ENCODE measurements around the gene CDC5L. TPM values are rescaled to one million over a fixed set of nuclear protein-coding genes. Genes with fewer than 3 reads are reported as not detected.

The CDC5L gene
- polyA plus RNA-seq, 1 of the 3 experiments (the other 2 are of a cell fraction): 6.0 TPM

GRCh38 chr6:44410363-44410762 is 22.9 kb downstream of the CDC5L start:
- H4K20me1 ChIP-seq (ENCODE audit: insufficient read depth): no peaks in the 10 kb centered on the region
- H3K36me3 ChIP-seq (replicated peaks in 1 of 2; ENCODE audit: control insufficient read depth in 1 of 2, insufficient read depth in 2 of 2, low read length in 1 of 2): peaks cover 44 to 75% of the 10 kb centered on the region in 2 experiments
- H3F3A ChIP-seq (replicated peaks; ENCODE audit: insufficient read depth): peaks cover 6% of the 10 kb centered on the region
- no peak for DNase-seq
- no peaks in the 10 kb centered on the region for H3K4me1 ChIP-seq (ENCODE audit: control insufficient read depth in 1 of 2, insufficient read depth in 2 of 2, low read depth in 1 of 2, low read length in 1 of 2)
- H3K4me2 ChIP-seq: no peak overlapping the region
- WGBS (ENCODE audit: low lambda C conversion rate): 96% methylated on average over 1 of the region's 1 CpG
- no peak for TF ChIP-seq POLR2AphosphoS5 (IDR thresholded peaks at IDR 0.05; ENCODE audit: low read depth, low read length)
- no peak for TF ChIP-seq RFX5 (IDR thresholded peaks at IDR 0.05; ENCODE audit: low read length)
- H3K27ac ChIP-seq (ENCODE audit: low read depth in 2 of 2, low read length in 1 of 2): no peak overlapping the region
- peaks cover 50% of the 10 kb centered on the region for H3K79me2 ChIP-seq (ENCODE audit: insufficient read depth)
- CTCF ChIA-PET: interaction anchor here (1.3 kb wide), 1 partner anchor 13 kb away, joined by 6 read pairs; no protein-coding TSS in a partner anchor
- H3K9ac ChIP-seq: no peak overlapping the region
- H3K4me3 ChIP-seq (ENCODE audit: low read depth in 2 of 2, low read length in 1 of 2): no peak overlapping the region
- H3K9me2 ChIP-seq: no peaks in the 10 kb centered on the region
- H2AFZ ChIP-seq (ENCODE audit: low read depth): no peak overlapping the region
- no peaks in the 10 kb centered on the region for H3K9me3 ChIP-seq
- POLR2A ChIA-PET: no interaction called here
- H3K27me3 ChIP-seq (ENCODE audit: insufficient read depth): no peaks in the 10 kb centered on the region

DNA sequence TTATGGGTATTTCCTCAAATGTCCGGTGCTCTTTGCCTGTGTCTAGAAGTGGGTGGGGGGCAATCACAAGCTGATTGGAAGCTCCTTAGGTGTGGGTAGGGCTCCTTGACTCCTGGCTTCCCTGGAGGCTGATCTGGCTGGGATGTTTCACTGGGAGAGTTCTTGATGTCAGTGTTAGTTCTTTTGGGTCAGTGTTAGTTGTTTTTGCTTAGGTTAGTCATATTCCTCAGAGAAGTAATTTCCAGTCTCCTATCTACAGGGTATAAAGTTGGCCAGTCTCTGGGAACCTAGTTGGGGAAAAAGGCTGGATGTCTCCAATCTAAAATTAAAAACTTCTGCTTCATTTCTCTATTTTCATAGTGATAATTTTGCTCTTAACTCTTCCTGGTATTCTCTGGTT is 23.6 kb downstream of the CDC5L start:
- Histone ChIP-seq H3K9me2 (no peaks in the 10 kb centered on the region), H3F3A (replicated peaks; ENCODE audit: insufficient read depth) (peaks cover 6% of the 10 kb centered on the region), H3K9ac (no peak overlapping the region), H3K9me3 (no peaks in the 10 kb centered on the region), H3K4me3 (ENCODE audit: low read depth in 2 of 2, low read length in 1 of 2) (no peak overlapping the region), H3K4me1 (ENCODE audit: control insufficient read depth in 1 of 2, insufficient read depth in 2 of 2, low read depth in 1 of 2, low read length in 1 of 2) (peaks cover under 1 to 3% of the 10 kb centered on the region in 2 experiments; a peak in 1 of 4 replicates), H3K27ac (ENCODE audit: low read depth in 2 of 2, low read length in 1 of 2) (no peak overlapping the region), H3K79me2 (ENCODE audit: insufficient read depth) (peaks cover 58% of the 10 kb centered on the region), H3K36me3 (replicated peaks in 1 of 2; ENCODE audit: control insufficient read depth in 1 of 2, insufficient read depth in 2 of 2, low read length in 1 of 2) (peaks cover 43 to 71% of the 10 kb centered on the region in 2 experiments), H3K27me3 (ENCODE audit: insufficient read depth) (no peaks in the 10 kb centered on the region), H4K20me1 (ENCODE audit: insufficient read depth) (no peaks in the 10 kb centered on the region), H2AFZ (ENCODE audit: low read depth) (no peak overlapping the region), H3K4me2 (no peak overlapping the region)
- ChIA-PET CTCF (no interaction called here), POLR2A (no interaction called here)
- no peak for DNase-seq
- TF ChIP-seq RXRA (IDR thresholded peaks at IDR 0.05; ENCODE audit: borderline replicate concordance, low read depth): no peak
- TF ChIP-seq CHD2 (IDR thresholded peaks at IDR 0.05; ENCODE audit: low read length, partially characterized antibody): no peak
- no peak for TF ChIP-seq MEF2A (IDR thresholded peaks at IDR 0.05; ENCODE audit: borderline replicate concordance, low read depth)
- TF ChIP-seq POLR2AphosphoS5 (IDR thresholded peaks at IDR 0.05; ENCODE audit: low read depth, low read length): no peak
- TF ChIP-seq REST (IDR thresholded peaks at IDR 0.05; ENCODE audit: low read depth, low read length): no peak
- TF ChIP-seq, protein P1, sequence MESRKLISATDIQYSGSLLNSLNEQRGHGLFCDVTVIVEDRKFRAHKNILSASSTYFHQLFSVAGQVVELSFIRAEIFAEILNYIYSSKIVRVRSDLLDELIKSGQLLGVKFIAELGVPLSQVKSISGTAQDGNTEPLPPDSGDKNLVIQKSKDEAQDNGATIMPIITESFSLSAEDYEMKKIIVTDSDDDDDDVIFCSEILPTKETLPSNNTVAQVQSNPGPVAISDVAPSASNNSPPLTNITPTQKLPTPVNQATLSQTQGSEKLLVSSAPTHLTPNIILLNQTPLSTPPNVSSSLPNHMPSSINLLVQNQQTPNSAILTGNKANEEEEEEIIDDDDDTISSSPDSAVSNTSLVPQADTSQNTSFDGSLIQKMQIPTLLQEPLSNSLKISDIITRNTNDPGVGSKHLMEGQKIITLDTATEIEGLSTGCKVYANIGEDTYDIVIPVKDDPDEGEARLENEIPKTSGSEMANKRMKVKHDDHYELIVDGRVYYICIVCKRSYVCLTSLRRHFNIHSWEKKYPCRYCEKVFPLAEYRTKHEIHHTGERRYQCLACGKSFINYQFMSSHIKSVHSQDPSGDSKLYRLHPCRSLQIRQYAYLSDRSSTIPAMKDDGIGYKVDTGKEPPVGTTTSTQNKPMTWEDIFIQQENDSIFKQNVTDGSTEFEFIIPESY (IDR thresholded peaks at IDR 0.05; ENCODE audit: borderline replicate concordance, low read depth): no peak
- TF ChIP-seq FOSL2 (IDR thresholded peaks at IDR 0.05; ENCODE audit: borderline replicate concordance, low read depth): no peak
- whole genome bisulfite sequencing (ENCODE audit: low lambda C conversion rate): 100% methylated on average over 1 of the region's 1 CpG

Data from SK-N-SH (cell line).